H1 (cell line): Measurements from ENCODE around the gene POLRMT. TPM values are rescaled to one million over a fixed set of nuclear protein-coding genes. Genes with fewer than 3 reads are reported as not detected.

ENCODE experiments used
- ATF3 ChIP-seq: IDR thresholded peaks from 2 replicates; pipeline ENCODE4 v1.6.1; 2011; ENCODE audit warnings: low read depth, mild to moderate bottlenecking, low read length; ENCODE audit not compliant: insufficient read depth
- EZH2 ChIP-seq: fragments of 200-600 bp; sonication (generic); IDR thresholded peaks from 2 replicates; pipeline ENCODE4 v1.7.1; 2012; ENCODE audit warnings: low read depth, mild to moderate bottlenecking, moderate library complexity, low read length, inconsistent platforms; ENCODE audit not compliant: severe bottlenecking
- POU5F1 ChIP-seq: IDR thresholded peaks from 2 replicates; pipeline ENCODE4 v1.6.1; 2011; ENCODE audit warnings: low read depth, mild to moderate bottlenecking, low read length, moderate library complexity
- SP1 ChIP-seq: IDR thresholded peaks from 2 replicates; pipeline ENCODE4 v1.6.1; 2011; ENCODE audit warnings: low read depth, low read length
- polyA plus RNA-seq, 7 experiments: library from polyadenylated mRNA; depleted of rRNA in 3 of 7; stranded (reverse) in 5 of 7; unstranded in 2 of 7; fragments of >200 nt in 5 of 7; fragments of 200-250 nt in 2 of 7; gene quantifications; 1 replicate in 5 of 7; 2 replicates in 1 of 7; 4 replicates in 1 of 7; pipeline versions ENCODE4 v1.2.1 to v1.2.3, GENCODE V29; 2011 to 2013; ENCODE audit warnings: missing spikeins in 2 of 7, mixed read lengths in 2 of 7
- total RNA-seq: library from RNA; stranded (reverse); fragmentation: NEBNext Ultra II Directional; extraction: Animal tissue kit (Norgen Biotek cat#: 25700); gene quantifications from 2 replicates; pipeline ENCODE4 v1.2.1, GENCODE V29; 2021

POLRMT gene
- total and polyA plus RNA-seq, 2 of the 8 experiments (the other 6 are each of a cell fraction or from before 2014, with no cell fraction given) = 93.0 to 111 TPM

GRCh38 chr19:616747-617526 is 16.4 kb downstream of the POLRMT start (continued):
- TF ChIP-seq ATF3 (no peak), SP1 (no peak), EZH2 (no peak), POU5F1 (no peak)
